WERI-Rb-1 (cell line): ENCODE measurements around the gene HCCS.

Experiments used
- DNase-seq: peaks from one replicate; pipeline ENCODE4 v3.0.0-alpha.2; 2020
- H3K27ac ChIP-seq: fragments of 250-450 bp; sonication (Bioruptor Pico); 2 replicates; pipeline ENCODE4 v1.5.1; 2020; ENCODE audit warnings: mild to moderate bottlenecking, moderate library complexity
- H3K27me3 ChIP-seq: fragments of 250-450 bp; sonication (Bioruptor Pico); 2 replicates; pipeline ENCODE4 v1.5.1; 2021; ENCODE audit warnings: mild to moderate bottlenecking, low read depth, moderate library complexity; ENCODE audit not compliant: insufficient read depth, severe bottlenecking
- H3K36me3 ChIP-seq: fragments of 250-450 bp; sonication (Bioruptor Pico); 2 replicates; pipeline ENCODE4 v1.5.1; 2020; ENCODE audit warnings: mild to moderate bottlenecking, moderate library complexity
- H3K4me3 ChIP-seq: 2 replicates; pipeline ENCODE4 v1.5.1; 2011; ENCODE audit warnings: low read depth, mild to moderate bottlenecking, control low read depth, low read length
- H3K9me3 ChIP-seq: fragments of 250-450 bp; sonication (Bioruptor Pico); 2 replicates; pipeline ENCODE4 v1.5.1; 2021; ENCODE audit warnings: mild to moderate bottlenecking, moderate library complexity; ENCODE audit not compliant: severe bottlenecking
- TF ChIP-seq, protein P1 (sequence below): IDR thresholded peaks from 2 replicates; pipeline ENCODE4 v1.5.1; 2011; ENCODE audit warnings: low read depth, mild to moderate bottlenecking, control low read depth, inconsistent platforms, low read length

Gene HCCS

DNA sequence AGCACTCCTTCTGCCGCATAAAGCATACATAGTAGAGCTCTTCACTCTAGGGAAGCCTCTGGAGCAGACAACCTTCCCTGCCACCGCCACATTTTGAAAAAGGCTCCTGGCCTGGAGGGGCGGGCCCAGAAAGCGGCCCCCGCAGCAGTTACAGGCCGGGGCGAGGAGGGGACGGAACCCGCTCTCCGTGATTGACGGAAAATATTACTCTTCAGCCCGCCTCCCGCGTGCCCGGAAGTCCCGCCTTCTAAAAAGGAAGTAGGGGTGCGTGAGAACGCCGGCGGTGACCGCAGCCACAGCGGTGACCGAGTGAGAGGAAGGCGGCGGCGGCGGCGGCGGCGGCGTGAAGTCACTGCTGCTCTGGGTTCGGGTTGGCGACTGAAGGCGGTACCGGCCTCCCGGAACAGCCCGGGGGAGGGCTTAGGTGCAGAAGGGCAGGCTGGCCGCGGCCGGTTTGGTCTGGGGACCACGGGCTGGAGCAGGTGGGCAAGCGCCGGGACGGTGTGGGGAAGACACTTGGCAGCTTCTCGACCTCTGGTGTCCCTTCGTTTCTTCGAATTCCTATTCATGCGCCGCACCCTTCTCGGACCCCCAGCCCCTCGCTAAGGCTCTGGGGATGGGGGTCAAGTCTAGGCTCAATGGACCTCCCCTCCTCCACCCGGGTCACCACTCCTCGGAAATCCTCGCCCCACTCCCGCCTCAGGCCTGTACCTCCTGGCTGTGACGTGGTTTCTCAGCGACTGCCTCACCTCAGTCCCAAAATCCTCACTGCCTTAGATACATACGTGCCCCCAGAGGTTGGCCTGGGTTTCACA lies at the start of gene HCCS:
Gene HCCS (plus strand): TSS at position 296 of the 815 bp plus-strand sequence. CDS start 729 bp downstream, outside the sequence.
- Histone ChIP-seq H3K27me3 (no peaks in the 10 kb centered on the region), H3K27ac (peak within 1 kb of the TSS; percentile 77), H3K9me3 (no peaks in the 10 kb centered on the region), H3K36me3 (peaks cover 8% of the 10 kb centered on the region), H3K4me3 (peak within 1 kb of the TSS; percentile 80)
- DNase-seq, result peak; percentile 77
- TF ChIP-seq, protein P1, sequence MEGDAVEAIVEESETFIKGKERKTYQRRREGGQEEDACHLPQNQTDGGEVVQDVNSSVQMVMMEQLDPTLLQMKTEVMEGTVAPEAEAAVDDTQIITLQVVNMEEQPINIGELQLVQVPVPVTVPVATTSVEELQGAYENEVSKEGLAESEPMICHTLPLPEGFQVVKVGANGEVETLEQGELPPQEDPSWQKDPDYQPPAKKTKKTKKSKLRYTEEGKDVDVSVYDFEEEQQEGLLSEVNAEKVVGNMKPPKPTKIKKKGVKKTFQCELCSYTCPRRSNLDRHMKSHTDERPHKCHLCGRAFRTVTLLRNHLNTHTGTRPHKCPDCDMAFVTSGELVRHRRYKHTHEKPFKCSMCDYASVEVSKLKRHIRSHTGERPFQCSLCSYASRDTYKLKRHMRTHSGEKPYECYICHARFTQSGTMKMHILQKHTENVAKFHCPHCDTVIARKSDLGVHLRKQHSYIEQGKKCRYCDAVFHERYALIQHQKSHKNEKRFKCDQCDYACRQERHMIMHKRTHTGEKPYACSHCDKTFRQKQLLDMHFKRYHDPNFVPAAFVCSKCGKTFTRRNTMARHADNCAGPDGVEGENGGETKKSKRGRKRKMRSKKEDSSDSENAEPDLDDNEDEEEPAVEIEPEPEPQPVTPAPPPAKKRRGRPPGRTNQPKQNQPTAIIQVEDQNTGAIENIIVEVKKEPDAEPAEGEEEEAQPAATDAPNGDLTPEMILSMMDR, result no peak

DNA sequence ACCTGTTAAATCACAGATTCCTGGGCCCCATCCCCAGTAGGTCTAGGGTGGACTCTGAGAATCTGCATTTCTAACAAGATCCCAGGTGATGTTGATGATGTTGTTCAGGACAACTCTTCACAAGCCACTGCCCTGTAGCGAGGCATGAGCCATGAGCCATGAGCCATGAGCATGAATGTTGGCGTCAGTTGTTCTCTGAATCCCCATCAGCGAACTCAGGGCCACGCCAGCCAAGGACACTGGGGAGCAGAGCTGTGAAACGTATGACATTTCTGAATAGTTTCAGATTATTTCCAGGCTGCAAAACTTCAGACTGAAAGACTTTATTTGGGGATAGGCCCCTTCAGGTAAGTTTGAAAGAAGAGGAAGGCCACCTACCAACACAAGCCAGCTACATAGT lies 46.9 kb upstream of the HCCS start:
- H3K4me3 ChIP-seq, result no peak overlapping the region
- DNase-seq, result no peak
- no peaks in the 10 kb centered on the region for H3K36me3 ChIP-seq
- H3K27me3 ChIP-seq, result no peaks in the 10 kb centered on the region
- no peak overlapping the region for H3K27ac ChIP-seq
- H3K9me3 ChIP-seq, result no peaks in the 10 kb centered on the region
- TF ChIP-seq, protein P1, result no peak

DNA sequence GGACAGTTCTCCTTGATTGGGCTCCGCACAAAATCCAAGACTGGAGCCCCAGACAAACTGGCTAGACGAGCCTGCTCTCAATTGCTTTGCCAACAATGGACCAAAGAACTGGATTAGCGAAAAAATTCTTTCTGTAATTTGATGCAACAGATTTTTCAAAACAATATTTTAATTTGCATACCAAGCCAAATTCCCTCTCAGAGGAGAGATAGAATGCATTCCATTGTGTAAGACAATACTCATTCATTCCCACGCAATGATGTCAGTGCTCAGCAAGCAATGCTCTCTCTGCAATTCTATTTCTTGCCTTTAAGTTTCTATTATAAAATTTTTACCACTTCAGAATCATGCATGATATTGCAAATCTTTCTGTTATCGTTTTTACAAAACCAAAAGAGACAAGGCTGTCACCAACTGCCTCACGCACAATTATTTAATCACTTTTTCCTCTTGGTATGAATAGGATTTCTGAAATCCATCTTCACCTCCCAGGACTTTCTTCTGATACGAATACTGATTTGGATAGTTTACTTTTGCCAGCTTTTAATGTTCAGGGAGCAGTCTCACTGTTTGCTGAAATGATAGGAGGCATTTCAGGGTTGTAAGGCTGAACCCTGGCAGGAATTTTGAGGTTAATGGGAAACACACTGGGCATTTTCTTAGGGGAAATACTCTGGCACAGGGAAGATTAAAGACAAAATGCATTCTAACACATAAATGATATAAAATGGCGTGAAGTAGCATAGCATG lies 46.1 kb upstream of the HCCS start:
- no peaks in the 10 kb centered on the region for H3K27me3 ChIP-seq
- H3K36me3 ChIP-seq, result no peaks in the 10 kb centered on the region
- DNase-seq, result no peak
- H3K4me3 ChIP-seq, result no peak overlapping the region
- no peaks in the 10 kb centered on the region for H3K9me3 ChIP-seq
- no peak overlapping the region for H3K27ac ChIP-seq
- TF ChIP-seq, protein P1, result no peak

DNA sequence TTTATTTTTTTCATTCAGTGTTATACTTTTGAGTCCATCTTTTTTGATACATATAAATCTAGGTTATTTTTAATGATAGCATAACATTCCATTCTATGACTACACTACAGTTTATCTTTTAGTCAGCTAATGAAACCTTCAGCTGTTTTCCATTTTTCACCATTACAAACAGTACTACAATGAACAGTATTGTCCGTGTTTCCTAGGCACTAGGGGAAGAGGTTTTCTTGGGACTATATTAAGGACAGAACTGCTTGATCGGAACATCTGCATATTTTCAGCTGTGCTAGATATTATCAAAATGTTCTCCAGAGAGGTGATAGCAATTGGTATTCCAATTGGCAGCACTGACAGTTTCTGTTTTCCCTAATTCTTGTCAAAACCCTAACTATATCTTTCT lies 44.3 kb upstream of the HCCS start:
- H3K36me3 ChIP-seq, result no peaks in the 10 kb centered on the region

DNA sequence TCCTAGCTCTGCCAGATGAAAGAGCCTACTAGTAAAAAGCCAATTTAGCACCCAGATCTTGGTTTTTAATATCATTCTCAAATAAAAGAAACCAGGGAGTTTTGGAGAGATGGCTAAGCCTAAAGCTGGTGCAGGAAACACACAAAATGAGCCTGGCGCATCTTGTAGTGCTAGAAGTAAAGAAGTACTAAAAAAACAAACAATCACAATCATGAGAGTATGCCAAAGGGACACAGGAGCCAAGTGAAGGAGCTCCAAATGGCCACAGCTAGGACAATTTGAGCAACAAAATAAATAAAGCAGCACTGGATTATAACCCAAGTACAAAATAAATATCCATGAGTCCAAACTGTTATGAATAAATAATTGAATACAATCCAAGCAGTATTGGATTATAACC lies 37.8 kb upstream of the HCCS start:
- Histone ChIP-seq H3K27ac (no peak overlapping the region), H3K27me3 (no peaks in the 10 kb centered on the region), H3K9me3 (no peaks in the 10 kb centered on the region), H3K36me3 (no peaks in the 10 kb centered on the region), H3K4me3 (no peak overlapping the region)
- TF ChIP-seq, protein P1, result no peak
- no peak for DNase-seq

More for the DNA sequence above, 44.3 kb upstream of the HCCS start:
- no peak overlapping the region for H3K4me3 ChIP-seq
- TF ChIP-seq, protein P1, result no peak
- no peaks in the 10 kb centered on the region for H3K9me3 ChIP-seq
- H3K27ac ChIP-seq, result no peak overlapping the region
- no peak for DNase-seq
- H3K27me3 ChIP-seq, result no peaks in the 10 kb centered on the region
